Tibial nerve (tissue), 3 donors: ENCODE data around the gene HOXD10.

Source experiments
- CTCF ChIP-seq, 5 experiments: fragments of 200-600 bp in 3 of 5; fragments of 450-650 bp in 2 of 5; sonication (generic) in 3 of 5; IDR thresholded peaks; one replicate each; pipeline ENCODE4 v1.5.1; 2016 to 2019; ENCODE audit warnings: antibody characterized with exemption in 5 of 5, mild to moderate bottlenecking in 3 of 5, moderate library complexity in 2 of 5
- POLR2A ChIP-seq, 2 donors: fragments of 450-650 bp; IDR thresholded peaks; one replicate each; pipeline ENCODE4 v1.6.1; 2017; ENCODE audit warnings: antibody characterized with exemption in 2 of 2, mild to moderate bottlenecking in 2 of 2, moderate library complexity in 2 of 2

- TF ChIP-seq CTCF (IDR thresholded peaks at IDR 0.05) (no peak), POLR2A (IDR thresholded peaks at IDR 0.05) (no peak)
These were observed 44.3 kb upstream of the HOXD10 start for GRCh38 chr2:176072292-176072669.
